GM12801 (cell line): Measurements from ENCODE around the gene TSPYL6.

Experiments
- TF ChIP-seq, protein P1 (sequence below): IDR thresholded peaks from one replicate; pipeline ENCODE4 v1.5.1; 2011; ENCODE audit warnings: control low read depth; ENCODE audit not compliant: insufficient read length; ENCODE audit errors: extremely low read depth

Gene TSPYL6

DNA sequence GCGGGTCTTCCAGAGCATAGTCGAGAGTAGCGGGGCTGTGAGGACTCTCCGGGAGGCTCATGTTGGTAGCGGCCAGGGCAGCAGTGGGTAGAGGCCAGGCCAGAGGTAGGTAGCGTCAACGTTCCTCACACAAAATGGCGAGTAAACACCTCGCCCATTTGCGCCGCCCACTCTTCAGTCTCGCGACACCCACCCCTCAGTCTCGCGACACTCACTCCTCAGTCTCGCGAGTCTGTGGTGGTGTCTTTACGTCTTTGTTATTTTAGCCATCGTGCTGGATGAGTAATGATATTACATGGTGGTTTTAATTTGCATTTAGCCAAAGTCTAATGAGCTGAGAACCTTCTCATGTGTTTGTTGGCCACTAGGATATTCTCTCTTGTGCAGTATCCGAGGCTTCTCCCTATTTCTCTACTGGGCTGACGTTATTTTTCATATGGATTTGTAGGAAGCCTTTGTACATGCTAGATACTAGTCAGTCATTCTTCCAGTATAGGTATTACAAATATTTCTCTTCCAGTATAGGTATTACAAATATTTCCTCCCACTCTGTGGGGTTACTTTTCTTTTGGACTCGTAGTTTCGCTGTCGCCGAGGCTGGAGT is at the start of gene TSPYL6:
TSS of gene TSPYL6 (minus strand) at position 139 of the 604 bp plus-strand sequence. CDS start at position 61, 78 bp downstream.
- TF ChIP-seq, protein P1, sequence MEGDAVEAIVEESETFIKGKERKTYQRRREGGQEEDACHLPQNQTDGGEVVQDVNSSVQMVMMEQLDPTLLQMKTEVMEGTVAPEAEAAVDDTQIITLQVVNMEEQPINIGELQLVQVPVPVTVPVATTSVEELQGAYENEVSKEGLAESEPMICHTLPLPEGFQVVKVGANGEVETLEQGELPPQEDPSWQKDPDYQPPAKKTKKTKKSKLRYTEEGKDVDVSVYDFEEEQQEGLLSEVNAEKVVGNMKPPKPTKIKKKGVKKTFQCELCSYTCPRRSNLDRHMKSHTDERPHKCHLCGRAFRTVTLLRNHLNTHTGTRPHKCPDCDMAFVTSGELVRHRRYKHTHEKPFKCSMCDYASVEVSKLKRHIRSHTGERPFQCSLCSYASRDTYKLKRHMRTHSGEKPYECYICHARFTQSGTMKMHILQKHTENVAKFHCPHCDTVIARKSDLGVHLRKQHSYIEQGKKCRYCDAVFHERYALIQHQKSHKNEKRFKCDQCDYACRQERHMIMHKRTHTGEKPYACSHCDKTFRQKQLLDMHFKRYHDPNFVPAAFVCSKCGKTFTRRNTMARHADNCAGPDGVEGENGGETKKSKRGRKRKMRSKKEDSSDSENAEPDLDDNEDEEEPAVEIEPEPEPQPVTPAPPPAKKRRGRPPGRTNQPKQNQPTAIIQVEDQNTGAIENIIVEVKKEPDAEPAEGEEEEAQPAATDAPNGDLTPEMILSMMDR: no peak

DNA sequence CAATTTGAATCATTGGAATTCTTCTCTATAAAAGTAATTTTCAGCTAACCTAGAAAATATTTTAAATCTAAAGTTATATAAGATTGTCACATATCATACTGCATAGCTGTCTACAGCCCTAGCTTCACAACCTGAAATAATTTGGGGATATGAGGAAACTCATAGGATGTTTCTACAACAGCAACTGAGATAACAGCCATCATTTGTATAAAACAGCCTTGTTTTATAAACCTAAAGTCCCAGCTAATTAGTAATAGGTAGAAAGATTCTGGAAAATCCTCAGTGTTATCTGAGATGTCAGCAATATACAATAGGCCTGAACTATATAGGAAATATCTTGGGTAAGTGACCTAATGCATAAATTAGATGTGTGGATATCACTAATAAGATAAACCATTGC is 47.6 kb upstream of the TSPYL6 start:
- TF ChIP-seq, protein P1: no peak

DNA sequence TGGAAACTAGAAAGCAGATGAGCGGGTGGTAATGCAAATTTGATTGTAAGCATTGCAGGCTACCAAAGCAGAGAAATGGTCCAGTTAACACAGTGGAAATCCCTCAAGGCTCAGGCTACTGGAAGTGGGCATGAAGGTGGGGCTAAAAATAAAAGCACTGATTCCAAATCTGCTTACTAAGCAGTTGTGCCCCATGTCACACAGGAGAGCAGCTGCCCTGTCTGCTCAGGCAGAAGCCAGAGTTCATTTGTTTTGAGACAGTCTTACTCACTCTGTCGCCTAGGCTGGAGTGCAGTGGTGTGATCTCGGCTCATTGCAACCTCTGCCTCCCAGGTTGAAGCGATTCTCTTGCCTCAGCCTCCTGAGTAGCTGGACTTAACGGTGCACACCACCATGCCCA is 42.5 kb upstream of the TSPYL6 start:
- TF ChIP-seq, protein P1: no peak

DNA sequence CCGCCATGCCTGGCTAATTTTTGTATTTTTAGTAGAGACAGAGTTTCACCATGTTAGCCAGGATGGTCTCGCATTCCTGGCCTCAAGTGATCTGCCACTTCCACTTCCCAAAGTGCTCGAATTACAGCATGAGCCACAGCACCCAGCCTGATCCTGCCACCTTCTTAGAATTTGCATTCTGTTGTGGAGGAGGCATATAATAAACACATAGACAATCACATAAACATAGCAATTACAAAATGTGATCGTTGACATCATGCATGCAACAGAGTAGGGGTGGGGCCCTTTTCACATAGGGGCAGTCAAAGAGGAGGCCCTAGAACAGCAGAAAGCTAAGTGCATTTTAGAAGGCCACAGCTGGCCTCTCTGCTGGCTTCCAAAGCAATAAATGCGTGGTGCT is 39.9 kb upstream of the TSPYL6 start:
- TF ChIP-seq, protein P1: no peak

DNA sequence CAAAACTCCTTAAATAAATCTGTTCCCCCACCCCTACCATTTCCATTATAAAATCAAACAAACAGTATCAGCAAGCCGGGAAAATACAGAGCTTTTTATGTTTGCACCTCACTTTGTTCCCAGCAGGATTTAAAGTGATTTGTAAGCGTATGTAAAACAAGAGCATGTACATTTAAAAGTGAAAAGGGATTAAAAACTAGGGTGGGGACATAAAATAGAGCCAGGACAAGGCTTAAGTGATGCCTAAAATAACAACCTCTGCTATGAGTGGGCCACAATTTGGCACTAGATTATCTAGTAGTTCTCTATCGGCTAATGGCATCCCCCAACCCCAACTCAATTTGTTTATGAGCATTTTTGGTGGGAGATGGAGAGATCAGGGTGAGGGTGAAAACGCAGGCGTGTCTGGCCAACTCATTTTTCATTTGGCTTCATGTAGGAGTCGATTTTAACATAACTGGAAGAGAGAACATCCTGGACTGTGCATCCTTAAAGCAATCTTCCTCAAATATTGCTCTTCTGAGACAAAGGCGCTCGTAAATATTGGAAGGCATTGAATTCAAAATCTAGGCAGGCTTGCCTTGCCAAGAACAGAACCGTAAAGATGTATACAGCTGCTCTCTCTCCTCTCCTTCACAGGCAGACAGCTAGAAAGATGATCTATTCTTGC is 34.5 kb upstream of the TSPYL6 start:
- TF ChIP-seq, protein P1: no peak

DNA sequence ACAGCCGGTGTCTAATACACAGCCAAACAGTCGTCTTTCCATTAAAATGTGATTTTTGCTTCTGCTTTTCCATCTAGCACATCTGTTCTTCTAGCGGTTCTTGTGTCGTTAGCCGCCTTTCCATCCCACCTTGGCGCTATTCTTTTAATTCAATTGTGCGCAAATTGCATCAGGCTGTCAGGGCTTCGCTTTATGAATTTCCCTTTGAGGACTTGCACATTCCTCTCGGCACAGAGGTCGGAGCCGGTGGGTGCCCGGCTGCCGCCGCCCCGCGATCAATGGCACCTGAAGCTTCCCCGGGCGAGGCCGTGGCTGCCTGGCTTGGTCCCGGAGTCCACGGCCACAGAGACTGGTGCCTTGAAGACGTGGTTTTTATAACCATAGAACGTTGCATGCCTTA is 33.9 kb upstream of the TSPYL6 start:
- TF ChIP-seq, protein P1: no peak

DNA sequence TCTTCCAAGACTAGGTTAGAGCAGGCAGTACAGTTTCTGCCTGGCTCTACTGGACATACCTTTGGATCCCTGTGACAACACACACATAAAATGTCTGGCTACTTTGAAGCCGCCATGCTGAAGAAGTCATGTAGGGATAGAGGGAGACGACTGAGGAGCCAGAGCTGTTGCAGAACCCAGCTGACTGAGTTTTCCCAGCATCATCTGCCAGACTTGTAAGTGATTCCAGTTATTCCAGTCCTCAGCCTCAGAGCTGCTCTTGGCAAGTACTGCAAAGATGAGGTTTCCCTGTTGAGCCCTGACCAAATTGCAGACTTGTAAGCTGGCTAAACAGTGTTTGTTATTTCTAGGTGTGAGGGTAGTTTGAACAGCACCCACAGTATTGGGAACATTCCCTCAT is 31.5 kb upstream of the TSPYL6 start:
- TF ChIP-seq, protein P1: no peak
